RWPE1 (cell line): Measurements from ENCODE around the gene UBE2O.

Experiments used
- CTCF ChIA-PET: fragments of 350-600 bp; sonication (Branson Sonifier 250); formaldehyde crosslinking; extraction: SDS; loops from one replicate; lab custom pipeline; 2021; lab: Yijun Ruan, JAX
- POLR2A ChIA-PET: fragments of 400-600 bp; formaldehyde crosslinking; extraction: SDS; loops from one replicate; lab custom pipeline; 2020; ENCODE audit warnings: antibody characterized with exemption; ENCODE audit not compliant: low non-redundant PET; lab: Yijun Ruan, JAX
- DNase-seq: peaks from one replicate; pipeline ENCODE4 v3.0.0; 2012; ENCODE audit warnings: low spot score
- H3K27ac ChIP-seq: fragments of 450-650 bp; 2 replicates; pipeline ENCODE4 v1.5.1; 2017
- CTCF ChIP-seq: fragments of 450-650 bp; conservative IDR thresholded peaks from 2 replicates; pipeline ENCODE4 v1.5.1; 2017; ENCODE audit warnings: low read depth, mild to moderate bottlenecking

The UBE2O gene

DNA sequence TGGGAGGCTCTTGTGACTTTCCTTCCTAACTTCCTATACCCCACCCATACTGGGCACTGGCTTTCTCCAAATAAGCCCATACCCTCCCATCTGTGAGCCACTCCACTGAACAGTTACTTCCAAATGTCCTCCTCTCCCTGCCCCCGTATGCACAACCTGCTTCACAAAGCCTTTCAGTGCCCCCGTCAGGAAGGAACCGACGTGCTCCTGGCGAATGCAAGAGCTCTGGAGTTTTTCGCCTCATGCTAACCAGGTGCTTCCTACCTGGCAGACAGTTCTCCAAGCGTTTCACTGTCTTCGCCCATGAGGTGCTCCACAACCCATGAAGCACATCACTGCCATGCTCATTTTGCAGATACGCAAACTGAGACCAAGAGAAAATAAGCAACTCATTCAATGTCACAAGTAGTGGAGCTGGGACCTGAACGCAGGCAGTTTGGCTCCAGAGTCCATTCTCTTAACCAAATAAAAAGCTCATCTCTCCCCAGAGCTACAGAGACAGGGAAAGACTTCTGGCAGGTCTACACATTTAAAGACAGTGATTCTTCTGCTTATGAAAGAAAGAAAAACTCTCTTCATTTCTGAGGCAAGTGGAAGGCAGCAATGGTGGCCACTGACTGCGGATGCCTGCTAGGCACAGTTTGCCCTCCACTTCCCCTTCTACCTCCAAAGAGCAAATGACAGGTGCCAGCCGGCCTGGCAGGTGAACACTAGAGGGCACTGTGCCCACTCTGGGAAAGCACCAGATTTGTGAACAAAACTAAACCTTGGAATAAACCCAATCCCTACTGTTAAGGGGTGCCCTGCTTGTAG is 44.7 kb downstream of the UBE2O start:
- ChIA-PET POLR2A (no interaction called here), CTCF (interaction anchor here (0.6 to 2.2 kb wide), 22 partner anchors 9 to 717 kb away, joined by 3 to 27 read pairs (median 4); no protein-coding TSS in a partner anchor)
- TF ChIP-seq CTCF, result peak; percentile 99
- H3K27ac ChIP-seq, result peak overlapping the region; percentile 12; the same call in 1 of the 2 replicates
- DNase-seq, result peak; percentile 60

- no peak for DNase-seq
- peak overlapping the region; percentile 1; the same call in 1 of the 2 replicates for H3K27ac ChIP-seq
- CTCF ChIA-PET, result interaction anchor here (0.6 to 2.2 kb wide), 6 partner anchors 10 to 91 kb away, joined by 3 to 27 read pairs (median 6); no protein-coding TSS in a partner anchor
- TF ChIP-seq CTCF, result no peak
- POLR2A ChIA-PET, result no interaction called here
Observed at GRCh38 chr17:76407509-76407908, 45.4 kb downstream of the UBE2O start.

GRCh38 chr17:76405967-76406647 is 46.8 kb downstream of the UBE2O start:
- H3K27ac ChIP-seq, result no peak overlapping the region
- ChIA-PET CTCF (interaction anchor here (0.6 kb wide), 1 partner anchor 180 kb away, joined by 4 read pairs; no protein-coding TSS in a partner anchor), POLR2A (no interaction called here)
- TF ChIP-seq CTCF, result no peak
- no peak for DNase-seq

- ChIA-PET CTCF (interaction anchor here (0.6 kb wide), 2 partner anchors 180 to 342 kb away, joined by 3 to 4 read pairs; no protein-coding TSS in a partner anchor), POLR2A (no interaction called here)
- no peak overlapping the region for H3K27ac ChIP-seq
- no peak for DNase-seq
- no peak for TF ChIP-seq CTCF
Observed at GRCh38 chr17:76405607-76405966, 47.4 kb downstream of the UBE2O start.

GRCh38 chr17:76404976-76405563 is 47.9 kb downstream of the UBE2O start:
- POLR2A ChIA-PET, result no interaction called here
- no peak overlapping the region for H3K27ac ChIP-seq
- no peak for DNase-seq
- CTCF ChIA-PET, result interaction anchor here (0.6 kb wide), 2 partner anchors 134 to 341 kb away, joined by 3 read pairs; no protein-coding TSS in a partner anchor
- no peak for TF ChIP-seq CTCF

GRCh38 chr17:76404256-76404655 is 48.7 kb downstream of the UBE2O start:
- no peak for TF ChIP-seq CTCF
- CTCF ChIA-PET, result interaction anchor here (0.6 to 0.8 kb wide), 3 partner anchors 56 to 134 kb away, joined by 3 read pairs; no protein-coding TSS in a partner anchor
- no peak for DNase-seq
- H3K27ac ChIP-seq, result no peak overlapping the region
- POLR2A ChIA-PET, result no interaction called here
